ENCODE results near the gene RGS3.
A peak's percentile ranks its signal among the peaks of the same experiment; 100 is the strongest.

Gene RGS3

GRCh38 chr9:113590991-113591898 is 127.7 kb downstream of the RGS3 start:
- H3K9me3 Mint-ChIP-seq = no peaks in the 10 kb centered on the region
- peaks cover 70% of the 10 kb centered on the region for H3K4me1 Mint-ChIP-seq (ENCODE audit: low read depth)
- H3K36me3 Mint-ChIP-seq (ENCODE audit: low read depth) = peaks cover 47% of the 10 kb centered on the region
- H3K4me3 Mint-ChIP-seq = no peak overlapping the region
- H3K27ac Mint-ChIP-seq = no peak overlapping the region
- intact Hi-C loops (cut with micrococcal nuclease) = loop anchor here (1.0 to 5.0 kb wide), 4 partner anchors 64 to 316 kb away; partner anchors contain the start of genes ALAD, CDC26 and PRPF4
- H3K27me3 Mint-ChIP-seq = no peaks in the 10 kb centered on the region

GRCh38 chr9:113591899-113592625 is 128.5 kb downstream of the RGS3 start:
- H3K4me1 Mint-ChIP-seq (ENCODE audit: low read depth) = peaks cover 62% of the 10 kb centered on the region
- no peak overlapping the region for H3K27ac Mint-ChIP-seq
- no peaks in the 10 kb centered on the region for H3K9me3 Mint-ChIP-seq
- intact Hi-C loops (cut with micrococcal nuclease) = loop anchor here (1.0 to 5.0 kb wide), 4 partner anchors 63 to 317 kb away; partner anchors contain the start of genes ALAD, CDC26 and PRPF4
- peaks cover 49% of the 10 kb centered on the region for H3K36me3 Mint-ChIP-seq (ENCODE audit: low read depth)
- no peak overlapping the region for H3K4me3 Mint-ChIP-seq
- no peaks in the 10 kb centered on the region for H3K27me3 Mint-ChIP-seq

GRCh38 chr9:113592876-113593575 is 129.5 kb downstream of the RGS3 start:
- intact Hi-C loops (cut with micrococcal nuclease) = loop anchor here (5.0 kb wide), 1 partner anchor 191 kb away; the partner anchor contains the start of gene ALAD
- Mint-ChIP-seq H3K27ac (peak overlapping the region; percentile 18), H3K4me3 (no peak overlapping the region), H3K4me1 (ENCODE audit: low read depth) (peaks cover 52% of the 10 kb centered on the region), H3K27me3 (no peaks in the 10 kb centered on the region), H3K36me3 (ENCODE audit: low read depth) (peaks cover 59% of the 10 kb centered on the region), H3K9me3 (no peaks in the 10 kb centered on the region)

- peak overlapping the region; percentile 45 for H3K4me3 Mint-ChIP-seq
- peaks cover 60% of the 10 kb centered on the region for H3K36me3 Mint-ChIP-seq (ENCODE audit: low read depth)
- H3K4me1 Mint-ChIP-seq (ENCODE audit: low read depth) = peaks cover 46% of the 10 kb centered on the region
- H3K27ac Mint-ChIP-seq = peak overlapping the region; percentile 18
- intact Hi-C loops (cut with micrococcal nuclease) = loop anchor here (5.0 kb wide), 1 partner anchor 191 kb away; the partner anchor contains the start of gene ALAD
- H3K27me3 Mint-ChIP-seq = no peaks in the 10 kb centered on the region
- H3K9me3 Mint-ChIP-seq = no peaks in the 10 kb centered on the region
These were observed 130.3 kb downstream of the RGS3 start for GRCh38 chr9:113593682-113594281.

- intact Hi-C loops (cut with micrococcal nuclease) = loop anchor here (5.0 kb wide), 1 partner anchor 192 kb away; the partner anchor contains the start of gene ALAD
- Mint-ChIP-seq H3K27me3 (no peaks in the 10 kb centered on the region), H3K36me3 (ENCODE audit: low read depth) (peaks cover 60% of the 10 kb centered on the region)
These were observed 131.2 kb downstream of the RGS3 start for GRCh38 chr9:113594484-113595299.

GRCh38 chr9:113596616-113597320 is 133.2 kb downstream of the RGS3 start:
- intact Hi-C loops (cut with micrococcal nuclease) = no loop called here
- Mint-ChIP-seq H3K9me3 (no peaks in the 10 kb centered on the region), H3K27ac (no peak overlapping the region), H3K36me3 (ENCODE audit: low read depth) (peaks cover 52% of the 10 kb centered on the region), H3K4me1 (ENCODE audit: low read depth) (peaks cover 41% of the 10 kb centered on the region), H3K4me3 (no peak overlapping the region), H3K27me3 (peaks cover 6% of the 10 kb centered on the region)

More at GRCh38 chr9:113594484-113595299, 131.2 kb downstream of the RGS3 start:
- no peaks in the 10 kb centered on the region for H3K9me3 Mint-ChIP-seq
- H3K4me1 Mint-ChIP-seq (ENCODE audit: low read depth) = peaks cover 39% of the 10 kb centered on the region
- peak overlapping the region; percentile 18 for H3K27ac Mint-ChIP-seq
- no peak overlapping the region for H3K4me3 Mint-ChIP-seq

- Mint-ChIP-seq H3K4me1 (ENCODE audit: low read depth) (peaks cover 41% of the 10 kb centered on the region), H3K9me3 (no peaks in the 10 kb centered on the region), H3K36me3 (ENCODE audit: low read depth) (peaks cover 46% of the 10 kb centered on the region), H3K4me3 (no peak overlapping the region), H3K27ac (no peak overlapping the region), H3K27me3 (peaks cover 6% of the 10 kb centered on the region)
- intact Hi-C loops (cut with micrococcal nuclease) = no loop called here
These were observed 134.1 kb downstream of the RGS3 start for GRCh38 chr9:113597390-113598241.

- Mint-ChIP-seq H3K4me3 (no peak overlapping the region), H3K4me1 (ENCODE audit: low read depth) (peaks cover 42% of the 10 kb centered on the region), H3K27ac (no peak overlapping the region), H3K9me3 (no peaks in the 10 kb centered on the region), H3K27me3 (peaks cover 6% of the 10 kb centered on the region), H3K36me3 (ENCODE audit: low read depth) (peaks cover 44% of the 10 kb centered on the region)
- intact Hi-C loops (cut with micrococcal nuclease) = no loop called here
These were observed 134.9 kb downstream of the RGS3 start for GRCh38 chr9:113598451-113598850.

GRCh38 chr9:113598883-113599282 is 135.4 kb downstream of the RGS3 start:
- peaks cover 37% of the 10 kb centered on the region for H3K4me1 Mint-ChIP-seq (ENCODE audit: low read depth)
- H3K4me3 Mint-ChIP-seq = no peak overlapping the region
- peaks cover 6% of the 10 kb centered on the region for H3K27me3 Mint-ChIP-seq
- intact Hi-C loops (cut with micrococcal nuclease) = no loop called here
- no peaks in the 10 kb centered on the region for H3K9me3 Mint-ChIP-seq
- H3K36me3 Mint-ChIP-seq (ENCODE audit: low read depth) = peaks cover 43% of the 10 kb centered on the region
- H3K27ac Mint-ChIP-seq = no peak overlapping the region

- Mint-ChIP-seq H3K9me3 (no peaks in the 10 kb centered on the region), H3K36me3 (ENCODE audit: low read depth) (peaks cover 35% of the 10 kb centered on the region), H3K27me3 (peaks cover 6% of the 10 kb centered on the region), H3K4me1 (ENCODE audit: low read depth) (peaks cover 32% of the 10 kb centered on the region), H3K27ac (no peak overlapping the region), H3K4me3 (no peak overlapping the region)
- intact Hi-C loops (cut with micrococcal nuclease) = no loop called here
These were observed 136.1 kb downstream of the RGS3 start for GRCh38 chr9:113599646-113600022.

- peaks cover 32% of the 10 kb centered on the region for H3K4me1 Mint-ChIP-seq (ENCODE audit: low read depth)
- peaks cover 6% of the 10 kb centered on the region for H3K27me3 Mint-ChIP-seq
- no peak overlapping the region for H3K4me3 Mint-ChIP-seq
- peaks cover 30% of the 10 kb centered on the region for H3K36me3 Mint-ChIP-seq (ENCODE audit: low read depth)
- peak overlapping the region; percentile 66 for H3K27ac Mint-ChIP-seq
- no peaks in the 10 kb centered on the region for H3K9me3 Mint-ChIP-seq
- intact Hi-C loops (cut with micrococcal nuclease) = no loop called here
These were observed 136.7 kb downstream of the RGS3 start for GRCh38 chr9:113600023-113600823.

Measured in dendritic cell treated with granulocyte-macrophage colony-stimulating factor and Interleukin-4, amounts not matched to agents 40 ng/mL and 50 ng/mL, for 4 days (primary cell).